Uterus (tissue), 4 donors: ENCODE results near the gene XKR3. TPM values are rescaled to one million over a fixed set of nuclear protein-coding genes. Genes with fewer than 3 reads are reported as not detected.

ENCODE experiments used
- DNase-seq, 2 donors: peaks; one replicate each; pipeline ENCODE4 v3.0.0-alpha.2; 2019 to 2020
- H3K27ac ChIP-seq, 2 donors: fragments of 200-600 bp; sonication (generic); 1 replicate in 1 of 2; 2 replicates in 1 of 2; pipeline ENCODE4 v1.5.1; 2016 to 2018
- H3K27me3 ChIP-seq, 2 donors: fragments of 200-600 bp; sonication (generic); one replicate each; pipeline ENCODE4 v1.5.1; 2018 to 2019; ENCODE audit warnings: control low read depth in 1 of 2
- H3K36me3 ChIP-seq, 2 donors: fragments of 200-600 bp; sonication (generic); one replicate each; pipeline ENCODE4 v1.5.1; 2019; ENCODE audit warnings: control low read depth in 1 of 2
- H3K4me1 ChIP-seq, 2 donors: fragments of 200-600 bp; sonication (generic); one replicate each; pipeline ENCODE4 v1.5.1; 2018 to 2019; ENCODE audit warnings: control low read depth in 1 of 2
- H3K4me3 ChIP-seq, 2 donors: fragments of 200-600 bp; sonication (generic); 1 replicate in 1 of 2; 2 replicates in 1 of 2; pipeline ENCODE4 v1.5.1; 2018 to 2019; ENCODE audit warnings: mild to moderate bottlenecking in 1 of 2
- H3K9me3 ChIP-seq, 2 donors: fragments of 200-600 bp; sonication (generic); one replicate each; pipeline ENCODE4 v1.5.1; 2019; ENCODE audit warnings: control low read depth in 1 of 2
- CTCF ChIP-seq, 4 experiments: fragments of 200-600 bp in 2 of 4; fragments of 450-650 bp in 2 of 4; sonication (generic) in 2 of 4; IDR thresholded peaks; one replicate each; pipeline ENCODE4 v1.5.1; 2016 to 2019; ENCODE audit warnings: antibody characterized with exemption in 4 of 4, mild to moderate bottlenecking in 2 of 4, moderate library complexity in 1 of 4
- POLR2A ChIP-seq, 2 donors: fragments of 450-650 bp; IDR thresholded peaks; one replicate each; pipeline ENCODE4 v1.6.1; 2016; ENCODE audit warnings: antibody characterized with exemption in 2 of 2, mild to moderate bottlenecking in 1 of 2, moderate library complexity in 1 of 2
- intact Hi-C: fragments of 100-400 bp; cut with DNase I; formaldehyde crosslinking; loops from one replicate; pipeline ENCODE4 v1.15.1; 2023; ENCODE audit warnings: low total_unique reads
- total RNA-seq, 4 donors: library from RNA; depleted of rRNA in 3 of 4; stranded (reverse); fragments of >200 nt in 3 of 4; gene quantifications; one replicate each; pipeline versions ENCODE4 v1.1.0 to v1.2.4, GENCODE V29; 2014 to 2023
- donor health status: DM: yes; HTN: yes; CAD: no.

The XKR3 gene
- total RNA-seq, 4 donors from 2014 or later: not detected

- no peak overlapping the region for H3K4me3 ChIP-seq
- no peak overlapping the region for H3K27ac ChIP-seq
- TF ChIP-seq CTCF (IDR thresholded peaks at IDR 0.05) (no peak), POLR2A (IDR thresholded peaks at IDR 0.05) (no peak)
- no peak for DNase-seq
- no peaks in the 10 kb centered on the region for H3K27me3 ChIP-seq
- H3K36me3 ChIP-seq: no peaks in the 10 kb centered on the region
- no peaks in the 10 kb centered on the region for H3K9me3 ChIP-seq
- no peaks in the 10 kb centered on the region for H3K4me1 ChIP-seq
- intact Hi-C loops: no loop called here
Measured at GRCh38 chr22:16807109-16807508, 18.1 kb downstream of the XKR3 start.

- no peaks in the 10 kb centered on the region for H3K36me3 ChIP-seq
- TF ChIP-seq CTCF (IDR thresholded peaks at IDR 0.05): no peak
- TF ChIP-seq POLR2A (IDR thresholded peaks at IDR 0.05): no peak
- no peak for DNase-seq
- intact Hi-C loops: no loop called here
- H3K9me3 ChIP-seq: no peaks in the 10 kb centered on the region
- no peaks in the 10 kb centered on the region for H3K27me3 ChIP-seq
- H3K4me3 ChIP-seq: no peak overlapping the region
- no peaks in the 10 kb centered on the region for H3K4me1 ChIP-seq
- H3K27ac ChIP-seq: no peak overlapping the region
Measured at GRCh38 chr22:16806401-16806800, 18.8 kb downstream of the XKR3 start.

GRCh38 chr22:16804882-16805281 is 20.3 kb downstream of the XKR3 start:
- no peaks in the 10 kb centered on the region for H3K4me1 ChIP-seq
- no peak overlapping the region for H3K4me3 ChIP-seq
- DNase-seq: no peak
- no peaks in the 10 kb centered on the region for H3K27me3 ChIP-seq
- no peaks in the 10 kb centered on the region for H3K36me3 ChIP-seq
- H3K9me3 ChIP-seq: no peaks in the 10 kb centered on the region
- intact Hi-C loops: no loop called here
- TF ChIP-seq CTCF (IDR thresholded peaks at IDR 0.05) (no peak), POLR2A (IDR thresholded peaks at IDR 0.05) (no peak)
- no peak overlapping the region for H3K27ac ChIP-seq

GRCh38 chr22:16803255-16803917 is 21.8 kb downstream of the XKR3 start:
- Histone ChIP-seq H3K4me3 (no peak overlapping the region), H3K9me3 (no peaks in the 10 kb centered on the region), H3K4me1 (no peaks in the 10 kb centered on the region), H3K36me3 (no peaks in the 10 kb centered on the region), H3K27ac (no peak overlapping the region), H3K27me3 (no peaks in the 10 kb centered on the region)
- no peak for TF ChIP-seq CTCF (IDR thresholded peaks at IDR 0.05)
- no peak for TF ChIP-seq POLR2A (IDR thresholded peaks at IDR 0.05)
- no peak for DNase-seq
- intact Hi-C loops: no loop called here

- Histone ChIP-seq H3K4me1 (no peaks in the 10 kb centered on the region), H3K9me3 (no peaks in the 10 kb centered on the region), H3K27me3 (no peaks in the 10 kb centered on the region), H3K36me3 (no peaks in the 10 kb centered on the region), H3K27ac (no peak overlapping the region), H3K4me3 (no peak overlapping the region)
- intact Hi-C loops: no loop called here
- TF ChIP-seq CTCF (IDR thresholded peaks at IDR 0.05) (no peak), POLR2A (IDR thresholded peaks at IDR 0.05) (no peak)
- no peak for DNase-seq
Measured at GRCh38 chr22:16801571-16801970, 23.6 kb downstream of the XKR3 start.
